H9 (cell line): ENCODE results near the gene TSC1. TPM values are rescaled to one million over a fixed set of nuclear protein-coding genes. Genes with fewer than 3 reads are reported as not detected.

Experiments
- DNase-seq: peaks from one replicate; pipeline ENCODE4 v3.0.0-alpha.2; 2017
- H2AFZ ChIP-seq: one replicate; pipeline ENCODE4 v1.6.1; 2013; ENCODE audit warnings: mild to moderate bottlenecking, low read length, control low read depth, moderate library complexity
- H2AK5ac ChIP-seq: 2 replicates; pipeline ENCODE4 v1.6.1; 2013; ENCODE audit warnings: low read length, control low read depth, mixed read lengths; ENCODE audit not compliant: insufficient read length
- H2BK120ac ChIP-seq: one replicate; pipeline ENCODE4 v1.6.1; 2013; ENCODE audit warnings: low read depth, mild to moderate bottlenecking, low read length, control low read depth, inconsistent platforms; ENCODE audit not compliant: poor library complexity, severe bottlenecking
- H2BK12ac ChIP-seq: 2 replicates; pipeline ENCODE4 v1.6.1; 2013; ENCODE audit warnings: low read length, control low read depth, mixed read lengths, low read depth; ENCODE audit not compliant: insufficient read length
- H2BK15ac ChIP-seq: 2 replicates; pipeline ENCODE4 v1.6.1; 2013; ENCODE audit warnings: low read depth, low read length, control low read depth
- H2BK20ac ChIP-seq: one replicate; pipeline ENCODE4 v1.6.1; 2013; ENCODE audit warnings: low read depth, mild to moderate bottlenecking, low read length, control low read depth, inconsistent platforms; ENCODE audit not compliant: poor library complexity, severe bottlenecking
- H2BK5ac ChIP-seq: 2 replicates; pipeline ENCODE4 v1.6.1; 2013; ENCODE audit warnings: low read length, control low read depth, mixed read lengths; ENCODE audit not compliant: insufficient read length
- H3K14ac ChIP-seq: 2 replicates; pipeline ENCODE4 v1.6.1; 2013; ENCODE audit warnings: low read length, control low read depth; ENCODE audit not compliant: insufficient read depth
- H3K18ac ChIP-seq: 2 replicates; pipeline ENCODE4 v1.6.1; 2013; ENCODE audit warnings: low read depth, mild to moderate bottlenecking, mixed read lengths, low read length, control low read depth; ENCODE audit not compliant: insufficient read length
- H3K23ac ChIP-seq: 2 replicates; pipeline ENCODE4 v1.6.1; 2013; ENCODE audit warnings: low read length, control low read depth, mixed read lengths, low read depth; ENCODE audit not compliant: insufficient read length
- H3K23me2 ChIP-seq: 2 replicates; pipeline ENCODE4 v1.6.1; 2013; ENCODE audit warnings: low read depth, mild to moderate bottlenecking, mixed read lengths, low read length, control low read depth; ENCODE audit not compliant: insufficient read length, poor library complexity, severe bottlenecking
- H3K27ac ChIP-seq: 2 replicates; pipeline ENCODE4 v1.5.1; 2013; ENCODE audit warnings: low read length, control low read depth, mixed read lengths, low read depth; ENCODE audit not compliant: insufficient read length
- H3K27me3 ChIP-seq: 2 replicates; pipeline ENCODE4 v1.6.1; 2013; ENCODE audit warnings: low read length, control low read depth, inconsistent platforms; ENCODE audit not compliant: insufficient read depth
- H3K4ac ChIP-seq: 2 replicates; pipeline ENCODE4 v1.6.1; 2013; ENCODE audit warnings: low read depth, mild to moderate bottlenecking, control low read depth, inconsistent platforms, low read length, moderate library complexity
- H3K4me1 ChIP-seq: 2 replicates; pipeline ENCODE4 v1.6.1; 2013; ENCODE audit warnings: low read length, control low read depth, inconsistent platforms; ENCODE audit not compliant: insufficient read depth
- H3K4me2 ChIP-seq: 2 replicates; pipeline ENCODE4 v1.6.1; 2013; ENCODE audit warnings: low read length, control low read depth, mixed read lengths; ENCODE audit not compliant: insufficient read length, insufficient read depth
- H3K56ac ChIP-seq: 2 replicates; pipeline ENCODE4 v1.6.1; 2013; ENCODE audit warnings: low read depth, mild to moderate bottlenecking, mixed read lengths, low read length, control low read depth; ENCODE audit not compliant: insufficient read length
- H3K79me1 ChIP-seq: 2 replicates; pipeline ENCODE4 v1.6.1; 2013; ENCODE audit warnings: low read depth, mild to moderate bottlenecking, moderate library complexity, low read length, control low read depth, inconsistent platforms; ENCODE audit not compliant: insufficient read depth, poor library complexity, severe bottlenecking
- H3K79me2 ChIP-seq: 2 replicates; pipeline ENCODE4 v1.6.1; 2013; ENCODE audit warnings: low read length, control low read depth, inconsistent platforms; ENCODE audit not compliant: insufficient read depth
- H3K9ac ChIP-seq: 2 replicates; pipeline ENCODE4 v1.6.1; 2013; ENCODE audit warnings: low read length, control low read depth, mixed read lengths; ENCODE audit not compliant: insufficient read length; ENCODE audit errors: extremely low read depth
- H3K9me3 ChIP-seq: one replicate; pipeline ENCODE4 v1.6.1; 2013; ENCODE audit warnings: low read depth, low read length, inconsistent platforms; ENCODE audit not compliant: control insufficient read depth
- H3T11ph ChIP-seq: one replicate; pipeline ENCODE4 v1.6.1; 2013; ENCODE audit warnings: mild to moderate bottlenecking, low read length, control low read depth, inconsistent platforms
- H4K20me1 ChIP-seq: one replicate; pipeline ENCODE4 v1.6.1; 2013; ENCODE audit not compliant: control insufficient read depth, insufficient read length, insufficient read depth
- H4K5ac ChIP-seq: 2 replicates; pipeline ENCODE4 v1.6.1; 2013; ENCODE audit warnings: low read depth, mild to moderate bottlenecking, mixed read lengths, low read length, control low read depth; ENCODE audit not compliant: insufficient read length
- H4K8ac ChIP-seq: replicated peaks from 2 replicates; pipeline ENCODE4 v1.6.1; 2013; ENCODE audit warnings: low read length, control low read depth, mixed read lengths, low read depth; ENCODE audit not compliant: insufficient read length
- H4K91ac ChIP-seq: 2 replicates; pipeline ENCODE4 v1.6.1; 2013; ENCODE audit warnings: low read depth, mild to moderate bottlenecking, moderate library complexity, mixed read lengths, low read length, control low read depth; ENCODE audit not compliant: insufficient read length
- H3K27ac Mint-ChIP-seq, 3 experiments: 2 replicates in 2 of 3; 3 replicates in 1 of 3; pipeline ENCODE4 v1.8.0; 2020 to 2021; ENCODE audit warnings: mixed read lengths in 3 of 3, mild to moderate bottlenecking in 1 of 3, moderate library complexity in 1 of 3
- H3K27me3 Mint-ChIP-seq: 2 replicates; pipeline ENCODE4 v1.8.0; 2021; ENCODE audit warnings: low read depth, mild to moderate bottlenecking, moderate library complexity, mixed read lengths
- H3K36me3 Mint-ChIP-seq, 3 experiments: 2 replicates in 2 of 3; 3 replicates in 1 of 3; pipeline ENCODE4 v1.8.0; 2020 to 2021; ENCODE audit warnings: low read depth in 3 of 3, mixed read lengths in 3 of 3; ENCODE audit not compliant: insufficient read depth in 1 of 3
- H3K4me1 Mint-ChIP-seq, 2 experiments: 2 replicates each; pipeline ENCODE4 v1.8.0; 2020; ENCODE audit warnings: mixed read lengths in 2 of 2
- H3K4me3 Mint-ChIP-seq, 2 experiments: 2 replicates in 1 of 2; 3 replicates in 1 of 2; pipeline ENCODE4 v1.8.0; 2020 to 2021; ENCODE audit warnings: mild to moderate bottlenecking in 2 of 2, mixed read lengths in 2 of 2, moderate library complexity in 1 of 2
- H3K9me3 Mint-ChIP-seq, 2 experiments: 2 replicates in 1 of 2; 3 replicates in 1 of 2; pipeline ENCODE4 v1.8.0; 2020; ENCODE audit warnings: mild to moderate bottlenecking in 2 of 2, mixed read lengths in 2 of 2, moderate library complexity in 1 of 2
- WGBS: extraction: QIAGEN DNeasy Blood & Tissue Kit; methylation state at CpG from one replicate; pipeline ENCODE4 v1.1.7; 2013; ENCODE audit warnings: missing lambda C conversion rate, low lambda C conversion rate, mixed read lengths; ENCODE audit not compliant: insufficient read length; ENCODE audit errors: extremely low coverage; 5-methylcytosine and 5-hydroxymethylcytosine counted together
- total RNA-seq: library from RNA; stranded (reverse); gene quantifications from 2 replicates; pipeline ENCODE4 v1.2.1, GENCODE V29; 2021
- TF ChIP-seq, protein P1 (sequence below): fragments of 200-600 bp; sonication (generic); conservative IDR thresholded peaks from 3 replicates; pipeline ENCODE4 v1.8.0; 2021; ENCODE audit warnings: antibody characterized with exemption, mild to moderate bottlenecking

TSC1 gene
- total RNA-seq, 1 experiment from 2014 or later: 32.7 TPM

- H3K4me1 ChIP-seq: peaks cover 8% of the 10 kb centered on the region; the same call in 1 of the 2 replicates
- Mint-ChIP-seq H3K4me3 (no peak overlapping the region), H3K36me3 (no peaks in the 10 kb centered on the region), H3K27me3 (no peaks in the 10 kb centered on the region), H3K9me3 (no peaks in the 10 kb centered on the region; a peak in 1 of 5 replicates), H3K4me1 (peaks cover 15 to 29% of the 10 kb centered on the region in 2 experiments), H3K27ac (no peak overlapping the region; a peak in 2 of 7 replicates)
- H3K18ac ChIP-seq: no peak overlapping the region
- H2BK20ac ChIP-seq: no peak overlapping the region
- no peak overlapping the region for H3K4ac ChIP-seq
- WGBS: no CpG with 5 or more reads among the region's 4 CpGs
- H2BK15ac ChIP-seq: no peak overlapping the region
- H2AFZ ChIP-seq: no peak overlapping the region
- H4K91ac ChIP-seq: no peak overlapping the region
- no peak overlapping the region for H2BK12ac ChIP-seq
- H3K9ac ChIP-seq: no peak overlapping the region
- H3K4me2 ChIP-seq: no peak overlapping the region
- H2AK5ac ChIP-seq: no peak overlapping the region
- H2BK120ac ChIP-seq: no peak overlapping the region
- no peaks in the 10 kb centered on the region for H3K27me3 ChIP-seq
- H2BK5ac ChIP-seq: no peak overlapping the region
- no peak overlapping the region for H3K23ac ChIP-seq
- H3K56ac ChIP-seq: no peak overlapping the region
- TF ChIP-seq, protein P1, sequence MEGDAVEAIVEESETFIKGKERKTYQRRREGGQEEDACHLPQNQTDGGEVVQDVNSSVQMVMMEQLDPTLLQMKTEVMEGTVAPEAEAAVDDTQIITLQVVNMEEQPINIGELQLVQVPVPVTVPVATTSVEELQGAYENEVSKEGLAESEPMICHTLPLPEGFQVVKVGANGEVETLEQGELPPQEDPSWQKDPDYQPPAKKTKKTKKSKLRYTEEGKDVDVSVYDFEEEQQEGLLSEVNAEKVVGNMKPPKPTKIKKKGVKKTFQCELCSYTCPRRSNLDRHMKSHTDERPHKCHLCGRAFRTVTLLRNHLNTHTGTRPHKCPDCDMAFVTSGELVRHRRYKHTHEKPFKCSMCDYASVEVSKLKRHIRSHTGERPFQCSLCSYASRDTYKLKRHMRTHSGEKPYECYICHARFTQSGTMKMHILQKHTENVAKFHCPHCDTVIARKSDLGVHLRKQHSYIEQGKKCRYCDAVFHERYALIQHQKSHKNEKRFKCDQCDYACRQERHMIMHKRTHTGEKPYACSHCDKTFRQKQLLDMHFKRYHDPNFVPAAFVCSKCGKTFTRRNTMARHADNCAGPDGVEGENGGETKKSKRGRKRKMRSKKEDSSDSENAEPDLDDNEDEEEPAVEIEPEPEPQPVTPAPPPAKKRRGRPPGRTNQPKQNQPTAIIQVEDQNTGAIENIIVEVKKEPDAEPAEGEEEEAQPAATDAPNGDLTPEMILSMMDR: no peak
- no peaks in the 10 kb centered on the region for H4K20me1 ChIP-seq
- H4K8ac ChIP-seq: no peak overlapping the region
- H3K9me3 ChIP-seq: no peaks in the 10 kb centered on the region
- no peak for DNase-seq
- no peak overlapping the region for H3K14ac ChIP-seq
- no peaks in the 10 kb centered on the region for H3K79me2 ChIP-seq
- no peak overlapping the region for H4K5ac ChIP-seq
- no peak overlapping the region for H3T11ph ChIP-seq
- no peaks in the 10 kb centered on the region for H3K79me1 ChIP-seq
- H3K23me2 ChIP-seq: peaks cover 4% of the 10 kb centered on the region
- no peak overlapping the region for H3K27ac ChIP-seq
Measured at GRCh38 chr9:132949709-132950108, 5.3 kb upstream of the TSC1 start.
